ENCODE results near the gene ACTL6B. TPM values are rescaled to one million over a fixed set of nuclear protein-coding genes. Genes with fewer than 3 reads are reported as not detected.

ACTL6B gene
- polyA plus RNA-seq, 1 donor (not counting 4 experiments of a cell fraction or from before 2014, with no cell fraction given) = not detected

DNA sequence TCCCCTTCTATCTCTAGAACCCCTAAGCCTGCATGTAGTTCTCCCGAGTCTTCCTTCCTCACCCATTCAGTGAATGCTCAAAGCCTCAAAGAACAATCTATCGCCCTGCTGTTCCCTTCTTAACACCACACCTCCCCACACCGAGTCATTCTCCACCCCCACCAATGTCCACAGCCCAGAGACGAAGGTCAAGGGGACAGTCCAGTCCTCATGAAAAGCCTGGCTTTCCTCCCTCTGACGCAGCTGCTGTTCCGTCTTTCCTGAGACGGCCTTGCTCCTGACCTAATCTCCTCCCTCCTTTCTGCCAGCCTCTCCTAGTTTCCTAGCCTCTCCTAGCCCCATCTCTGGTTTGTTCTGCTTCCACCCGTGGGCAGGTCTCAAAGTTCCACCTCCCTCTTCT lies 34.7 kb downstream of the ACTL6B start:
- TF ChIP-seq, protein P1, sequence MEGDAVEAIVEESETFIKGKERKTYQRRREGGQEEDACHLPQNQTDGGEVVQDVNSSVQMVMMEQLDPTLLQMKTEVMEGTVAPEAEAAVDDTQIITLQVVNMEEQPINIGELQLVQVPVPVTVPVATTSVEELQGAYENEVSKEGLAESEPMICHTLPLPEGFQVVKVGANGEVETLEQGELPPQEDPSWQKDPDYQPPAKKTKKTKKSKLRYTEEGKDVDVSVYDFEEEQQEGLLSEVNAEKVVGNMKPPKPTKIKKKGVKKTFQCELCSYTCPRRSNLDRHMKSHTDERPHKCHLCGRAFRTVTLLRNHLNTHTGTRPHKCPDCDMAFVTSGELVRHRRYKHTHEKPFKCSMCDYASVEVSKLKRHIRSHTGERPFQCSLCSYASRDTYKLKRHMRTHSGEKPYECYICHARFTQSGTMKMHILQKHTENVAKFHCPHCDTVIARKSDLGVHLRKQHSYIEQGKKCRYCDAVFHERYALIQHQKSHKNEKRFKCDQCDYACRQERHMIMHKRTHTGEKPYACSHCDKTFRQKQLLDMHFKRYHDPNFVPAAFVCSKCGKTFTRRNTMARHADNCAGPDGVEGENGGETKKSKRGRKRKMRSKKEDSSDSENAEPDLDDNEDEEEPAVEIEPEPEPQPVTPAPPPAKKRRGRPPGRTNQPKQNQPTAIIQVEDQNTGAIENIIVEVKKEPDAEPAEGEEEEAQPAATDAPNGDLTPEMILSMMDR (optimal IDR thresholded peaks at IDR 0.05 in 1 of 3, IDR thresholded peaks at IDR 0.05 in 1 of 3, conservative IDR thresholded peaks at IDR 0.05 in 1 of 3; ENCODE audit: extremely low read depth in 1 of 3, insufficient read depth in 2 of 3, low read length in 3 of 3) = no peak
- TF ChIP-seq EZH2 (IDR thresholded peaks at IDR 0.05; ENCODE audit: low read length) = no peak
- Histone ChIP-seq H2AFZ (ENCODE audit: control insufficient read depth, low read length) (no peak overlapping the region), H3K79me2 (ENCODE audit: control insufficient read depth, insufficient read depth, low read length) (no peaks in the 10 kb centered on the region), H3K27me3 (ENCODE audit: control insufficient read depth, extremely low read depth, insufficient read depth, low read length) (no peaks in the 10 kb centered on the region), H3K4me2 (ENCODE audit: control insufficient read depth, extremely low read depth, insufficient read depth, low read depth, low read length) (no peak overlapping the region), H3K4me1 (ENCODE audit: control insufficient read depth, extremely low read depth, insufficient read depth, low read length) (peaks cover 4% of the 10 kb centered on the region), H3K9ac (ENCODE audit: control insufficient read depth, extremely low read depth, insufficient read depth, low read length) (no peak overlapping the region), H3K27ac (ENCODE audit: control insufficient read depth, insufficient read depth, low read length) (no peak overlapping the region), H3K4me3 (ENCODE audit: control insufficient read depth in 2 of 3, extremely low read depth in 1 of 3, insufficient read depth in 2 of 3, low read depth in 1 of 3, low read length in 3 of 3) (no peak overlapping the region), H3K9me1 (ENCODE audit: control insufficient read depth, extremely low read depth, insufficient read depth, low read length) (no peaks in the 10 kb centered on the region), H4K20me1 (ENCODE audit: control insufficient read depth, extremely low read depth, insufficient read depth, low read length) (no peaks in the 10 kb centered on the region), H3K9me3 (ENCODE audit: control insufficient read depth, low read depth, low read length) (no peaks in the 10 kb centered on the region), H3K36me3 (ENCODE audit: control insufficient read depth in 2 of 2, extremely low read depth in 1 of 2, insufficient read depth in 2 of 2, low read length in 2 of 2) (no peaks in the 10 kb centered on the region)
- dilution Hi-C loops (cut with MboI; ENCODE audit: extremely low pct_ligation_motif_present, low sequenced_read_pairs) = no loop called here
- DNase-seq (ENCODE audit: low read depth, low spot score) = no peak
- FAIRE-seq = no peak

DNA sequence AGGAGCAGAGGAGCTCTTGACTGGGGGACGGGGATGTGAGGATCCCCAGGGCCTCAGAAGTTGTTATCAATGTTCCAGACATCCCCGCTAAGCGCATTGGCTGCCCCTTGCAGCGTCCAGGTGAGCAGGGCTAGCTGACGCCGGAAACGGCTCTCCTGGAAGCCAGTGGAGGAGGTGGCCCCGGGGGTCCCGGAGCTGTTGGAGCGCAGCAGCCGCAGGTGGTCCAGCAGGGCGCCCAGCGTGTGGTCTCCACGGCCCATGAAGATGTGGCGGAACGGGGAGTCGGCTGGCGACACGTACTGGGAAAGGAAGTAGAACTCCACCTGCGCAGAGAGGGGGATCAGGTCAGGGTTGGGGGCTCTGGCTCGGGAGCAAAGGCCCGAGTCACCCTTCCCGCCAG lies 35.4 kb downstream of the ACTL6B start:
- no peaks in the 10 kb centered on the region for H3K4me1 ChIP-seq (ENCODE audit: control insufficient read depth, extremely low read depth, insufficient read depth, low read length)
- no peak overlapping the region for H3K9ac ChIP-seq (ENCODE audit: control insufficient read depth, extremely low read depth, insufficient read depth, low read length)
- H3K4me3 ChIP-seq (ENCODE audit: control insufficient read depth in 2 of 3, extremely low read depth in 1 of 3, insufficient read depth in 2 of 3, low read depth in 1 of 3, low read length in 3 of 3) = no peak overlapping the region
- no peaks in the 10 kb centered on the region for H3K79me2 ChIP-seq (ENCODE audit: control insufficient read depth, insufficient read depth, low read length)
- no peaks in the 10 kb centered on the region for H3K9me3 ChIP-seq (ENCODE audit: control insufficient read depth, low read depth, low read length)
- H3K27me3 ChIP-seq (ENCODE audit: control insufficient read depth, extremely low read depth, insufficient read depth, low read length) = no peaks in the 10 kb centered on the region
- H3K36me3 ChIP-seq (ENCODE audit: control insufficient read depth in 2 of 2, extremely low read depth in 1 of 2, insufficient read depth in 2 of 2, low read length in 2 of 2) = no peaks in the 10 kb centered on the region
- H4K20me1 ChIP-seq (ENCODE audit: control insufficient read depth, extremely low read depth, insufficient read depth, low read length) = no peaks in the 10 kb centered on the region
- no peaks in the 10 kb centered on the region for H3K9me1 ChIP-seq (ENCODE audit: control insufficient read depth, extremely low read depth, insufficient read depth, low read length)
- no peak overlapping the region for H3K4me2 ChIP-seq (ENCODE audit: control insufficient read depth, extremely low read depth, insufficient read depth, low read depth, low read length)
- FAIRE-seq (no peak), DNase-seq (ENCODE audit: low read depth, low spot score) (no peak)
- dilution Hi-C loops (cut with MboI; ENCODE audit: extremely low pct_ligation_motif_present, low sequenced_read_pairs) = no loop called here
- TF ChIP-seq EZH2 (IDR thresholded peaks at IDR 0.05; ENCODE audit: low read length) = no peak
- TF ChIP-seq, protein P1 (optimal IDR thresholded peaks at IDR 0.05 in 1 of 3, IDR thresholded peaks at IDR 0.05 in 1 of 3, conservative IDR thresholded peaks at IDR 0.05 in 1 of 3; ENCODE audit: extremely low read depth in 1 of 3, insufficient read depth in 2 of 3, low read length in 3 of 3) = no peak
- no peak overlapping the region for H2AFZ ChIP-seq (ENCODE audit: control insufficient read depth, low read length)
- H3K27ac ChIP-seq (ENCODE audit: control insufficient read depth, insufficient read depth, low read length) = no peak overlapping the region
